Measurements from ENCODE around the gene ISCA2. TPM values are rescaled to one million over a fixed set of nuclear protein-coding genes. Genes with fewer than 3 reads are reported as not detected.

Gene ISCA2
- total RNA-seq, 1 experiment from 2014 or later, result 33.0 TPM

DNA sequence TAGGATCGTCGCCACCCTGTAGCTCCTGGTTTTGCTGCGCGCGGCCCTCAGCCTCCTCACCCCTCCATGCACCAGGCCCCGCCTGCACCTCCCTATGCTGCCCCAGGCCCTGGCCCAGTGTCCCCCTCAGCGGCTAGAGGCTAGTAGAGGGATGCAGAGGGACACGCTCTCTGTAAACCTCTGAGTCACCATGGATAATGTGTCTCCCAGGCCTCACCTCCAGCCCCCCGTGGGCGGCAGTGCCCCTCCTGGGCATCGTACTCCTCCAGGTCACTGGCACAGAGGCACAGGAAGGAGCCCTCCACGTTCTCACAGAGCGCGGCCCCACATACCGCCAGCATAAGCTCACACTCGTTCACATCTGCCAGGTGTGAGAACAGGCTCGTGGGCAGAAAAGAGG is 12.3 kb downstream of the ISCA2 start:
- H3K4me3 ChIP-seq (ENCODE audit: low read depth, low read length), result no peak overlapping the region
- H3K36me3 ChIP-seq (ENCODE audit: control insufficient read depth, insufficient read depth, low read length), result no peaks in the 10 kb centered on the region; the same call in 1 of the 2 replicates
- H3K9me3 Mint-ChIP-seq (ENCODE audit: unreplicated experiment), result no peaks in the 10 kb centered on the region
- no peaks in the 10 kb centered on the region for H3K9me3 ChIP-seq
- H3K4me3 Mint-ChIP-seq (ENCODE audit: unreplicated experiment), result no peak overlapping the region
- H3K27me3 Mint-ChIP-seq (ENCODE audit: insufficient read depth, unreplicated experiment), result peaks cover 7% of the 10 kb centered on the region
- intact Hi-C loops (cut with micrococcal nuclease; ENCODE audit: unreplicated experiment), result no loop called here
- H3K27me3 ChIP-seq (replicated peaks; ENCODE audit: control insufficient read depth, insufficient read depth, low read length), result no peaks in the 10 kb centered on the region
- POLR2A ChIA-PET, result interaction anchor here (0.6 kb wide), 1 partner anchor 257 kb away, joined by 4 read pairs; no protein-coding TSS in a partner anchor
- no TSS peak for BruUV-seq (replicated peaks)
- no peaks in the 10 kb centered on the region for H3K4me1 Mint-ChIP-seq (ENCODE audit: low read depth, unreplicated experiment)
- H3K27ac Mint-ChIP-seq (ENCODE audit: unreplicated experiment), result no peak overlapping the region
- no peak for DNase-seq
- H3K4me1 ChIP-seq, result no peaks in the 10 kb centered on the region
- no peaks in the 10 kb centered on the region for H3K36me3 Mint-ChIP-seq (ENCODE audit: insufficient read depth, unreplicated experiment)
- TF ChIP-seq, protein P1, sequence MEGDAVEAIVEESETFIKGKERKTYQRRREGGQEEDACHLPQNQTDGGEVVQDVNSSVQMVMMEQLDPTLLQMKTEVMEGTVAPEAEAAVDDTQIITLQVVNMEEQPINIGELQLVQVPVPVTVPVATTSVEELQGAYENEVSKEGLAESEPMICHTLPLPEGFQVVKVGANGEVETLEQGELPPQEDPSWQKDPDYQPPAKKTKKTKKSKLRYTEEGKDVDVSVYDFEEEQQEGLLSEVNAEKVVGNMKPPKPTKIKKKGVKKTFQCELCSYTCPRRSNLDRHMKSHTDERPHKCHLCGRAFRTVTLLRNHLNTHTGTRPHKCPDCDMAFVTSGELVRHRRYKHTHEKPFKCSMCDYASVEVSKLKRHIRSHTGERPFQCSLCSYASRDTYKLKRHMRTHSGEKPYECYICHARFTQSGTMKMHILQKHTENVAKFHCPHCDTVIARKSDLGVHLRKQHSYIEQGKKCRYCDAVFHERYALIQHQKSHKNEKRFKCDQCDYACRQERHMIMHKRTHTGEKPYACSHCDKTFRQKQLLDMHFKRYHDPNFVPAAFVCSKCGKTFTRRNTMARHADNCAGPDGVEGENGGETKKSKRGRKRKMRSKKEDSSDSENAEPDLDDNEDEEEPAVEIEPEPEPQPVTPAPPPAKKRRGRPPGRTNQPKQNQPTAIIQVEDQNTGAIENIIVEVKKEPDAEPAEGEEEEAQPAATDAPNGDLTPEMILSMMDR (IDR thresholded peaks at IDR 0.05; ENCODE audit: insufficient read depth in 1 of 2, low read depth in 1 of 2, low read length in 1 of 2, severe bottlenecking in 1 of 2, unreplicated experiment in 1 of 2), result no peak
- CTCF ChIA-PET, result interaction anchor here (0.6 kb wide), 1 partner anchor 331 kb away, joined by 3 read pairs; no protein-coding TSS in a partner anchor

DNA sequence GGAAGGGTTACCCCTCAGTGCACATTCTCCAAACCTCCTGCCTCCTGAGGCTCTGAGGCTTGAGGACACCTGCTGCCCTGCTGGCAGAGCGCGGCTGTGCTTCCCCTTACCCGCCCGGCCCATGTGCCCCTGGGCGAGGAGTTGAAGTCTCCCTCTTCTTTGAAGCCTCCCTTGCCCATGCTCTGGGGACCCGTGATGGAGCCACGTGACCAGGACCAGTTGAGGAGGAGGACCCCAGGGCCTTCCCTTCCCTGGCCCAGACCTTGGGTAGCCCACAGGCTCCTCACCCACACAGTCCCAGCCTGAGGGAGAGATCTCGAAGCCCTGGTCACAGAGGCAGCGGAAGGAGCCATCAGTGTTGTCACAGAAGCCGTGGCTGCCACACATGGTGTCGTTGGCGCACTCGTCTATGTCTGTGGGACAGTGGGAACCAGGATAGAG is 12.9 kb downstream of the ISCA2 start:
- intact Hi-C loops (cut with micrococcal nuclease; ENCODE audit: unreplicated experiment), result no loop called here
- no peaks in the 10 kb centered on the region; the same call in 1 of the 2 replicates for H3K36me3 ChIP-seq (ENCODE audit: control insufficient read depth, insufficient read depth, low read length)
- no peaks in the 10 kb centered on the region for H3K27me3 ChIP-seq (replicated peaks; ENCODE audit: control insufficient read depth, insufficient read depth, low read length)
- H3K36me3 Mint-ChIP-seq (ENCODE audit: insufficient read depth, unreplicated experiment), result no peaks in the 10 kb centered on the region
- BruUV-seq (replicated peaks), result no TSS peak
- no peaks in the 10 kb centered on the region for H3K9me3 Mint-ChIP-seq (ENCODE audit: unreplicated experiment)
- POLR2A ChIA-PET, result no interaction called here
- no peak overlapping the region for H3K4me3 Mint-ChIP-seq (ENCODE audit: unreplicated experiment)
- no peaks in the 10 kb centered on the region for H3K9me3 ChIP-seq
- H3K27ac Mint-ChIP-seq (ENCODE audit: unreplicated experiment), result no peak overlapping the region
- H3K4me1 ChIP-seq, result no peaks in the 10 kb centered on the region
- TF ChIP-seq, protein P1 (IDR thresholded peaks at IDR 0.05; ENCODE audit: insufficient read depth in 1 of 2, low read depth in 1 of 2, low read length in 1 of 2, severe bottlenecking in 1 of 2, unreplicated experiment in 1 of 2), result no peak
- CTCF ChIA-PET, result interaction anchor here (0.8 kb wide), 1 partner anchor 13 kb away, joined by 4 read pairs; the partner anchor contains the start of genes ISCA2 and NPC2
- no peaks in the 10 kb centered on the region for H3K4me1 Mint-ChIP-seq (ENCODE audit: low read depth, unreplicated experiment)
- no peak overlapping the region for H3K4me3 ChIP-seq (ENCODE audit: low read depth, low read length)
- DNase-seq, result no peak
- peaks cover 10% of the 10 kb centered on the region for H3K27me3 Mint-ChIP-seq (ENCODE audit: insufficient read depth, unreplicated experiment)

DNA sequence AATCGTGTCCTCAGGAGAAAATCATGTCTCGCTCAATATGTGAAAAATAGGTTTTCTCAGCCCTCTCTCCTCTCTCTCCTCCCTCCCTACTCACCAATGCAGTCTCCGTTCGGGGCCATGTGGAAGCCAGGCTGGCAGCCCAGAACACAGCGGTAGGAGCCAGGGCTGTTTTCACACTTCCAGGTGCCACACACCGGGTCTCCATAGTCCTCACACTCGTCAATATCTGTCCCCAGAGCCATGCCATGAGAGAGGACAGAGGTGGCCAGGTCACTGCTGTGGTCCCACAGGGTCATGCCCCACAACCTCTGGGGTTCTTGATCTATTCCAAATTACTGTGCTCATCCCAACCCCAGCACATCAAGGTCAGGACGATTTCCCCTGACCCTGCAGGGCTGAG is 13.5 kb downstream of the ISCA2 start:
- Histone ChIP-seq H3K27me3 (replicated peaks; ENCODE audit: control insufficient read depth, insufficient read depth, low read length) (no peaks in the 10 kb centered on the region), H3K4me1 (no peaks in the 10 kb centered on the region), H3K36me3 (ENCODE audit: control insufficient read depth, insufficient read depth, low read length) (no peaks in the 10 kb centered on the region), H3K4me3 (ENCODE audit: low read depth, low read length) (no peak overlapping the region), H3K9me3 (no peaks in the 10 kb centered on the region)
- no peaks in the 10 kb centered on the region for H3K36me3 Mint-ChIP-seq (ENCODE audit: insufficient read depth, unreplicated experiment)
- H3K27ac Mint-ChIP-seq (ENCODE audit: unreplicated experiment), result no peak overlapping the region
- peaks cover 10% of the 10 kb centered on the region for H3K27me3 Mint-ChIP-seq (ENCODE audit: insufficient read depth, unreplicated experiment)
- H3K4me1 Mint-ChIP-seq (ENCODE audit: low read depth, unreplicated experiment), result no peaks in the 10 kb centered on the region
- ChIA-PET POLR2A (no interaction called here), CTCF (interaction anchor here (0.8 kb wide), 1 partner anchor 14 kb away, joined by 4 read pairs; the partner anchor contains the start of genes ISCA2 and NPC2)
- TF ChIP-seq, protein P1 (IDR thresholded peaks at IDR 0.05; ENCODE audit: insufficient read depth in 1 of 2, low read depth in 1 of 2, low read length in 1 of 2, severe bottlenecking in 1 of 2, unreplicated experiment in 1 of 2), result no peak
- no peak overlapping the region for H3K4me3 Mint-ChIP-seq (ENCODE audit: unreplicated experiment)
- no peaks in the 10 kb centered on the region for H3K9me3 Mint-ChIP-seq (ENCODE audit: unreplicated experiment)
- BruUV-seq (replicated peaks), result no TSS peak
- intact Hi-C loops (cut with micrococcal nuclease; ENCODE audit: unreplicated experiment), result no loop called here
- DNase-seq, result no peak

All from Caco-2 (cell line).